Measurements from ENCODE around the gene SPG11.
"Not testable (repeated sequence)": the region's sequence is repeated elsewhere in the genome, so short reads cannot be mapped to it uniquely, and the experiment has no call there.

Gene SPG11

GRCh38 chr15:44554934-44555723 lies 108.3 kb downstream of the SPG11 start:
- DNase-seq, result no peak

GRCh38 chr15:44550734-44551133 lies 112.7 kb downstream of the SPG11 start:
- no peak for DNase-seq

- DNase-seq, result peak in 1 of 2 donors; percentile 48
These were observed 113.2 kb downstream of the SPG11 start for GRCh38 chr15:44550256-44550655.

- not testable (repeated sequence) for DNase-seq
These were observed 114.3 kb downstream of the SPG11 start for GRCh38 chr15:44549152-44549551.

GRCh38 chr15:44545913-44546802 lies 117.3 kb downstream of the SPG11 start:
- peak in 1 of 2 donors; percentile 46 for DNase-seq

- not testable (repeated sequence) for DNase-seq
These were observed 118.7 kb downstream of the SPG11 start for GRCh38 chr15:44544745-44545144.

- no peak for DNase-seq
These were observed 120.9 kb downstream of the SPG11 start for GRCh38 chr15:44542596-44542995.

GRCh38 chr15:44541282-44541958 lies 122.0 kb downstream of the SPG11 start:
- DNase-seq, result no peak

GRCh38 chr15:44537735-44538240 lies 125.7 kb downstream of the SPG11 start:
- peak; percentile 15 to 47 for DNase-seq

GRCh38 chr15:44536962-44537734 lies 126.3 kb downstream of the SPG11 start, which contains the start of gene EIF3J:
TSS of gene EIF3J (plus strand) at chr15:44537147. CDS start at chr15:44537195, 48 bp downstream.
- peak; percentile 96 for DNase-seq

- no peak for DNase-seq
These were observed 127.0 kb downstream of the SPG11 start for GRCh38 chr15:44536302-44536961.

- peak in 1 of 2 donors; percentile 30 for DNase-seq
These were observed 127.8 kb downstream of the SPG11 start for GRCh38 chr15:44535523-44536301.

GRCh38 chr15:44535092-44535491 lies 128.4 kb downstream of the SPG11 start:
- DNase-seq, result no peak

- DNase-seq, result no peak
These were observed 130.8 kb downstream of the SPG11 start for GRCh38 chr15:44532689-44533088.

GRCh38 chr15:44532275-44532674 lies 131.2 kb downstream of the SPG11 start:
- not testable (repeated sequence) for DNase-seq

GRCh38 chr15:44530653-44531052 lies 132.8 kb downstream of the SPG11 start:
- no peak for DNase-seq

GRCh38 chr15:44529864-44530604 lies 133.4 kb downstream of the SPG11 start:
- DNase-seq, result no peak

- no peak for DNase-seq
These were observed 136.2 kb downstream of the SPG11 start for GRCh38 chr15:44527241-44527640.

- DNase-seq, result no peak
These were observed 138.4 kb downstream of the SPG11 start for GRCh38 chr15:44525018-44525417.

- DNase-seq, result no peak
These were observed 143.9 kb downstream of the SPG11 start for GRCh38 chr15:44519537-44519936.
